Panc1 (cell line): ENCODE results near the gene FNDC8. TPM values are rescaled to one million over a fixed set of nuclear protein-coding genes. Genes with fewer than 3 reads are reported as not detected.

Experiments used
- ATAC-seq: fragments of 200-7000 bp; cut with Tn5 transposase; 2 replicates; pipeline ENCODE4 v1.9.1; 2020; ENCODE audit warnings: mild to moderate bottlenecking, moderate library complexity
- BruUV-seq: library from RNA; stranded (reverse); fragments of 400-500 nt; replicated peaks from 2 replicates; lab custom pipeline; 2021; lab: Mats Ljungman, UMichigan
- CTCF ChIA-PET: fragments of 300-600 bp; sonication (Branson Sonifier 250); formaldehyde crosslinking; loops from one replicate; lab custom pipeline; 2022; ENCODE audit warnings: antibody characterized with exemption; lab: Charles Lee
- POLR2A ChIA-PET: fragments of 300-600 bp; sonication (Branson Sonifier 250); formaldehyde crosslinking; loops from one replicate; lab custom pipeline; 2022; ENCODE audit warnings: antibody characterized with exemption; lab: Charles Lee
- DNase-seq: peaks from one replicate; pipeline ENCODE4 v3.0.0-alpha.2; 2010; ENCODE audit warnings: low read depth, low spot score
- H3K27ac ChIP-seq: 2 replicates; pipeline ENCODE4 v1.5.1; 2011; ENCODE audit warnings: mild to moderate bottlenecking, low read length, inconsistent platforms
- H3K27me3 ChIP-seq: fragments of 200-500 bp; sonication (Bioruptor generic); 2 replicates; pipeline ENCODE4 v1.6.0; 2014; ENCODE audit warnings: low read length, inconsistent platforms; ENCODE audit not compliant: control insufficient read depth, insufficient read depth
- H3K36me3 ChIP-seq: fragments of 200-500 bp; sonication (Bioruptor generic); 2 replicates; pipeline ENCODE4 v1.5.1; 2014; ENCODE audit warnings: inconsistent platforms, mild to moderate bottlenecking, low read length, moderate library complexity; ENCODE audit not compliant: control insufficient read depth, insufficient read depth
- H3K4me1 ChIP-seq: 2 replicates; pipeline ENCODE4 v1.5.1; 2011; ENCODE audit warnings: inconsistent platforms, mild to moderate bottlenecking, low read length, moderate library complexity; ENCODE audit not compliant: control insufficient read depth, insufficient read depth
- H3K4me3 ChIP-seq, 2 experiments: 2 replicates each; pipeline ENCODE4 v1.5.1; 2011 to 2012; ENCODE audit warnings: low read depth in 2 of 2, low read length in 2 of 2, mild to moderate bottlenecking in 2 of 2, inconsistent platforms in 1 of 2, moderate library complexity in 1 of 2
- H3K9me3 ChIP-seq: fragments of 200-500 bp; sonication (Bioruptor generic); 2 replicates; pipeline ENCODE4 v1.5.1; 2014; ENCODE audit warnings: low read depth, mild to moderate bottlenecking, inconsistent platforms, low read length, moderate library complexity; ENCODE audit not compliant: control insufficient read depth, insufficient read depth
- POLR2AphosphoS5 ChIP-seq: IDR thresholded peaks from 2 replicates; pipeline ENCODE4 v1.6.1; 2012; ENCODE audit warnings: mild to moderate bottlenecking, low read depth, low read length, moderate library complexity
- REST ChIP-seq, 2 experiments: IDR thresholded peaks; 2 replicates each; pipeline ENCODE4 v1.6.1; 2011 to 2012; ENCODE audit warnings: low read depth in 2 of 2, control low read depth in 1 of 2, low read length in 1 of 2, mild to moderate bottlenecking in 1 of 2, moderate library complexity in 1 of 2; ENCODE audit not compliant: insufficient read depth in 1 of 2
- SIN3A ChIP-seq: IDR thresholded peaks from 2 replicates; pipeline ENCODE4 v1.6.1; 2012; ENCODE audit warnings: low read depth, mild to moderate bottlenecking, low read length, moderate library complexity, borderline replicate concordance; ENCODE audit not compliant: insufficient read depth
- TCF7L2 ChIP-seq: IDR thresholded peaks from 2 replicates; pipeline ENCODE4 v1.6.1; 2011; ENCODE audit warnings: mild to moderate bottlenecking, low read depth, low read length, inconsistent platforms
- in situ Hi-C: cut with HindIII; loops from 2 replicates; pipeline ENCODE4 v1.10.0; 2016; ENCODE audit warnings: low sequenced_read_pairs, low pct_unique_long_range_greater_than_20kb
- intact Hi-C: fragments of 100-400 bp; cut with micrococcal nuclease; formaldehyde crosslinking; loops from one replicate; pipeline ENCODE4 v1.10.0; 2022; ENCODE audit not compliant: unreplicated experiment
- total RNA-seq: library from RNA; stranded (reverse); gene quantifications from one replicate; pipeline ENCODE4 v1.2.1, GENCODE V29; 2021; ENCODE audit not compliant: unreplicated experiment
- TF ChIP-seq, protein P1 (sequence below): fragments of 450-650 bp; IDR thresholded peaks from 2 replicates; pipeline ENCODE4 v1.5.1; 2017; ENCODE audit warnings: mild to moderate bottlenecking

FNDC8 gene
- total RNA-seq, 1 experiment from 2014 or later, result not detected

DNA sequence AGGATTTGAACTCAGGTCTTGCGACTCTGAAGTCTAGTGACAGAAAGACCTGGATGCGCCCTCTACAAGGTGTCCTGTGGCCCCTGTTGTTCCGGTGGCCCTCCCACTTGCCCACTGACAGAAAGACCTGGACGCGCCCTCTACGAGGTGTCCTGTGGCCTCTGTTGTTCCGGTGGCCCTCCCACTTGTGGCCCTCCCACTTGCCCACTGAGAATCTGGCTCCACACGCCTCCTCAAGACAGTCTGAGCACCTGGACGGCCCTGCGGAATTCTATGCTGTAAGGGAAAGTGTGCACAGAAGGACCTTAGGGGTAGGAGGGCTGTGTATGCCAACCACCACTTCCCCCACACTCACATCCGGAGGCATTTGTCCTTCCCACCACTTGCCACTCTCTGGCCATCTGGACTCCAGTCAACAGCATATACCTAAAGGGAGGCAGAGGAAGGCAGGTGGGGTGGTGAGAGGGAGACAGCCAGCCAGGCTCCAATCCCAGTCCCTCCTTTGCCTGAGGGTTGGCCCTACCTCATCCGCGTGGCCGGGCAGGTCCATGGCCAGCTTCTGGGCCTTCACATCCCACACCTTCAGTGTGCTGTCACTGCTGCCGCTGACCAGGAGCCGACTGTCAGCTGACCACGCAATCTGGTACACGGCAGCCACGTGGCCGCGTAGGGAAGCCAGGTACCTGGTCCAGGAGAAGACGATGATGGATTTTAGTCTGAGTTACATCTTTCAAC lies 11.6 kb downstream of the FNDC8 start:
- Histone ChIP-seq H3K27me3 (no peaks in the 10 kb centered on the region), H3K4me1 (no peaks in the 10 kb centered on the region), H3K9me3 (no peaks in the 10 kb centered on the region), H3K36me3 (peaks cover 13% of the 10 kb centered on the region), H3K4me3 (no peak overlapping the region), H3K27ac (no peak overlapping the region)
- intact Hi-C loops (no loop called here), in situ Hi-C loops (no loop called here)
- no peak for ATAC-seq
- no peak for DNase-seq
- POLR2A ChIA-PET, result interaction anchor here (0.6 kb wide), 1 partner anchor 16 kb away, joined by 4 read pairs; no protein-coding TSS in a partner anchor
- BruUV-seq, result no TSS peak
- CTCF ChIA-PET, result no interaction called here
- TF ChIP-seq, protein P1, sequence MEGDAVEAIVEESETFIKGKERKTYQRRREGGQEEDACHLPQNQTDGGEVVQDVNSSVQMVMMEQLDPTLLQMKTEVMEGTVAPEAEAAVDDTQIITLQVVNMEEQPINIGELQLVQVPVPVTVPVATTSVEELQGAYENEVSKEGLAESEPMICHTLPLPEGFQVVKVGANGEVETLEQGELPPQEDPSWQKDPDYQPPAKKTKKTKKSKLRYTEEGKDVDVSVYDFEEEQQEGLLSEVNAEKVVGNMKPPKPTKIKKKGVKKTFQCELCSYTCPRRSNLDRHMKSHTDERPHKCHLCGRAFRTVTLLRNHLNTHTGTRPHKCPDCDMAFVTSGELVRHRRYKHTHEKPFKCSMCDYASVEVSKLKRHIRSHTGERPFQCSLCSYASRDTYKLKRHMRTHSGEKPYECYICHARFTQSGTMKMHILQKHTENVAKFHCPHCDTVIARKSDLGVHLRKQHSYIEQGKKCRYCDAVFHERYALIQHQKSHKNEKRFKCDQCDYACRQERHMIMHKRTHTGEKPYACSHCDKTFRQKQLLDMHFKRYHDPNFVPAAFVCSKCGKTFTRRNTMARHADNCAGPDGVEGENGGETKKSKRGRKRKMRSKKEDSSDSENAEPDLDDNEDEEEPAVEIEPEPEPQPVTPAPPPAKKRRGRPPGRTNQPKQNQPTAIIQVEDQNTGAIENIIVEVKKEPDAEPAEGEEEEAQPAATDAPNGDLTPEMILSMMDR, result no peak
- no peak for TF ChIP-seq REST (IDR thresholded peaks at IDR 0.05; ENCODE audit: insufficient read depth in 1 of 2, low read depth in 2 of 2, low read length in 1 of 2)
- TF ChIP-seq TCF7L2, result no peak
- TF ChIP-seq POLR2AphosphoS5, result no peak
- no peak for TF ChIP-seq SIN3A

GRCh38 chr17:35135322-35135721 lies 13.9 kb downstream of the FNDC8 start:
- Histone ChIP-seq H3K9me3 (no peaks in the 10 kb centered on the region), H3K4me3 (no peak overlapping the region), H3K4me1 (no peaks in the 10 kb centered on the region), H3K27me3 (no peaks in the 10 kb centered on the region), H3K27ac (no peak overlapping the region), H3K36me3 (peaks cover 17% of the 10 kb centered on the region)
- in situ Hi-C loops (no loop called here), intact Hi-C loops (no loop called here)
- TF ChIP-seq SIN3A, result no peak
- no peak for TF ChIP-seq TCF7L2
- TF ChIP-seq, protein P1, result no peak
- no peak for TF ChIP-seq POLR2AphosphoS5
- TF ChIP-seq REST (IDR thresholded peaks at IDR 0.05; ENCODE audit: insufficient read depth in 1 of 2, low read depth in 2 of 2, low read length in 1 of 2), result no peak
- CTCF ChIA-PET, result no interaction called here
- no TSS peak for BruUV-seq
- ATAC-seq (no peak), DNase-seq (no peak)
- POLR2A ChIA-PET, result no interaction called here
